ENCODE results near the gene PEAK1. TPM values are rescaled to one million over a fixed set of nuclear protein-coding genes. Genes with fewer than 3 reads are reported as not detected.

Gene PEAK1
- 6.5 and 14.1 TPM in 2 replicates for total RNA-seq

DNA sequence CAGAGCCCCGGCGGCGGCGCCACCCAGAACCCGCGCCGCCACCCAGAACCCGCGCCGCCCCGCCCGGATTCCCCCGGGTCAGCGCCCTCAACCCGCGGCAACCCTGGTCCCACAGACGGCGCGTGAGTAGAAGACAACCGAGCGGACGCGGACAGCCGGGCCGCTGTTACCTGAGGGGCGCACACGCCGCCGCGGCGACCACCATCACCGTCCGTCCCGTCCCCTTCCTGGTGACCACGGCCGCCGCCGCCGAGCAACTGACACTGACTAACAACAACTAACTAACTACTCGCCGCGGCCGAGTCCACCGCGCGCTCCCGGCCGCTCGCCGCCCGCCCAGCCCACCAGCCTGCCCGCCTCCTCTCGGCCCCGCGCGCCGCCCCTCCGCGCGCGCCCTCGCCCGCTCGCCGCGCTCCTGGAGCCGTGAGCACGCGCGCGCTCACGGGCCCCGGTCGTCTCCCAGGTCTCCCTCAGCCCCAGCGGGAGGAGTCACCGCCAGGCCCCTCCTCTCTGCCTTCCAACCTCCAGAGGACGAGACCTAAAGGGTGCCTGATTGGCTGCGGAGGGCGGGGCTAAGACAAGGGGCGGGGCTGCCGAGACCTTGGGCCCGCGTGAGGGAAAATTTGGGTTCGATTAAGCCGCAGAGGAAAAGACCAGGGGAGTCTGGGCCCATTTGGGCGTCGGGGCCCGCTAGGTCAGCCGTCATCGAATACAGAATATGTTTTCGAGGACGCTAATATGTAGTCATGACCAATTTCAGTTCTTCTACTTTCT, at the start of gene PEAK1:
Gene PEAK1 (minus strand): TSS at position 269 of the 774 bp plus-strand sequence. CDS start 238,178 bp downstream, outside the sequence.

GRCh38 chr15:77420610-77421369, 886 bp upstream of the PEAK1 start, which contains the start of gene HMG20A:
Gene HMG20A, plus strand, starts transcription at chr15:77420888. Its CDS starts 37,520 bp downstream, at chr15:77458408.

DNA sequence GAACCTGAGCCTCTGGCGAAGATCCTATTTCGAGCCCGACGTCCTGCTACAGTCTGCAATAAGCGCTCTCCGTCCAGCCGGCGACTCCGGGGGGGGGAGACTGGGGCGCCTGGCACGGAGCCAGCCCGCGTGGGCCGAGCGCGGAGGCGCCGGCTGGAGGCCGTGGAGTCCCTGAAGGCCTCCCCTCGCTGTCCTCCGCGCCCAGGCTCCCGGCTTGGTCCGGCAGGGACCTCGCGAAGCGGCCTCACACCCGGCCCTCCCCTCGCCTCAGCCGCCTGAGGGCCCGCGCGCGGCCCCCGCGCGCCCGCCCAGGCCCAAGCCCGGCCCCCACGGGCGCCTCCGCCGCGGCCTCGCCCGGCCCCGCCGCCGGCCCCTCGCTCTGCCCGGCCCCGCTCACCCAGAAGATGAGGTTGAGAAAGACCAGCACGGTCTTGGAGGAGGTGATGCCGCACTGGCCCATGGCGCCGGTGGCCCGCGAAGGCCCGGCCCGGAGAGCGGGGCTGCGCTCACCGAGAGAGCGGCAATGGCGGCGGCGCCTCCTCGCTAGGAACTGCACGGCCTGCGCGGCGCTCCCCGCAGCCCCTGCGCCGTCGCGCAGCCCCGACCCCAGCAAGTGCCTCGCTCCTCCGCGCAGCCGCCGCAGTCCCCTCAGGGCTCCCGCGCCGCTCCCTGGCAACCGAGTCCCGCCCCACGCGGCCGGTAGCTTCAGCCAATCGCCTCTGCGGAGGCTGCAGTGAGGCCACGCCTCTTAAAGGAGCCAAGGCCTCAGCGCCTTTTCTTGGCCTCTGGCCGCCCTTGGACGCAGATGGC, 349.2 kb downstream of the PEAK1 start, which contains the start of gene TSPAN3:
Gene TSPAN3 (minus strand): TSS at position 615 of the 810 bp plus-strand sequence. CDS start 155 bp downstream, at position 460.

Other genes starting within 250 kb of the PEAK1 start
- 22.7 and 35.3 TPM in 2 replicates for gene HMG20A, start 784 bp upstream of the PEAK1 start, total RNA-seq
- 0.87 TPM in 1 of 2 replicates, not detected in the other for gene LINGO1, start 212.8 kb upstream of the PEAK1 start, total RNA-seq